ENCODE data around the gene SHROOM4.

SHROOM4 gene

GRCh38 chrX:50635817-50636365 is 178.1 kb downstream of the SHROOM4 start:
- no peaks in the 10 kb centered on the region for H3K9me3 Mint-ChIP-seq
- CTCF ChIA-PET = no interaction called here

GRCh38 chrX:50635162-50635561 is 178.8 kb downstream of the SHROOM4 start:
- no peak for DNase-seq
- no peaks in the 10 kb centered on the region for H3K36me3 Mint-ChIP-seq
- no peak overlapping the region for H3K4me3 Mint-ChIP-seq
- H3K27me3 Mint-ChIP-seq = no peaks in the 10 kb centered on the region
- H3K27ac Mint-ChIP-seq = no peak overlapping the region
- H3K4me1 Mint-ChIP-seq = no peaks in the 10 kb centered on the region
- CTCF ChIA-PET = no interaction called here
- H3K9me3 Mint-ChIP-seq = no peaks in the 10 kb centered on the region

More at GRCh38 chrX:50635817-50636365, 178.1 kb downstream of the SHROOM4 start:
- no peaks in the 10 kb centered on the region for H3K36me3 Mint-ChIP-seq
- H3K4me1 Mint-ChIP-seq = no peaks in the 10 kb centered on the region
- no peak overlapping the region for H3K27ac Mint-ChIP-seq
- no peaks in the 10 kb centered on the region for H3K27me3 Mint-ChIP-seq
- no peak overlapping the region for H3K4me3 Mint-ChIP-seq
- no peak for DNase-seq

GRCh38 chrX:50629774-50630173 is 184.2 kb downstream of the SHROOM4 start:
- H3K36me3 Mint-ChIP-seq = no peaks in the 10 kb centered on the region
- CTCF ChIA-PET = no interaction called here
- no peaks in the 10 kb centered on the region for H3K4me1 Mint-ChIP-seq
- no peaks in the 10 kb centered on the region for H3K9me3 Mint-ChIP-seq
- H3K4me3 Mint-ChIP-seq = no peak overlapping the region
- DNase-seq = no peak
- H3K27ac Mint-ChIP-seq = no peak overlapping the region
- H3K27me3 Mint-ChIP-seq = no peaks in the 10 kb centered on the region

GRCh38 chrX:50627696-50628095 is 186.3 kb downstream of the SHROOM4 start:
- Mint-ChIP-seq H3K9me3 (no peaks in the 10 kb centered on the region), H3K36me3 (no peaks in the 10 kb centered on the region), H3K27ac (no peak overlapping the region), H3K4me1 (no peaks in the 10 kb centered on the region), H3K4me3 (no peak overlapping the region), H3K27me3 (no peaks in the 10 kb centered on the region)
- CTCF ChIA-PET = no interaction called here
- DNase-seq = no peak

- H3K9me3 Mint-ChIP-seq = no peaks in the 10 kb centered on the region
- CTCF ChIA-PET = no interaction called here
These were observed 187.6 kb downstream of the SHROOM4 start for GRCh38 chrX:50626432-50626831.

GRCh38 chrX:50622751-50623150 is 191.2 kb downstream of the SHROOM4 start:
- Mint-ChIP-seq H3K9me3 (no peaks in the 10 kb centered on the region), H3K4me1 (no peaks in the 10 kb centered on the region), H3K27me3 (no peaks in the 10 kb centered on the region), H3K27ac (no peak overlapping the region), H3K36me3 (no peaks in the 10 kb centered on the region), H3K4me3 (no peak overlapping the region)
- DNase-seq = no peak
- CTCF ChIA-PET = no interaction called here

More at GRCh38 chrX:50626432-50626831, 187.6 kb downstream of the SHROOM4 start:
- no peaks in the 10 kb centered on the region for H3K4me1 Mint-ChIP-seq
- H3K4me3 Mint-ChIP-seq = no peak overlapping the region
- DNase-seq = no peak
- H3K36me3 Mint-ChIP-seq = no peaks in the 10 kb centered on the region
- no peaks in the 10 kb centered on the region for H3K27me3 Mint-ChIP-seq
- no peak overlapping the region for H3K27ac Mint-ChIP-seq

GRCh38 chrX:50618788-50619558 is 195.0 kb downstream of the SHROOM4 start:
- H3K27me3 Mint-ChIP-seq = no peaks in the 10 kb centered on the region
- H3K9me3 Mint-ChIP-seq = no peaks in the 10 kb centered on the region
- no peak overlapping the region for H3K27ac Mint-ChIP-seq
- CTCF ChIA-PET = interaction anchor here (0.5 kb wide), 1 partner anchor 91 kb away, joined by 3 read pairs; no protein-coding TSS in a partner anchor
- no peaks in the 10 kb centered on the region for H3K4me1 Mint-ChIP-seq
- DNase-seq = no peak
- no peak overlapping the region for H3K4me3 Mint-ChIP-seq
- H3K36me3 Mint-ChIP-seq = no peaks in the 10 kb centered on the region

- no peaks in the 10 kb centered on the region for H3K27me3 Mint-ChIP-seq
- H3K27ac Mint-ChIP-seq = no peak overlapping the region
- no peak overlapping the region for H3K4me3 Mint-ChIP-seq
- no peaks in the 10 kb centered on the region for H3K9me3 Mint-ChIP-seq
- H3K4me1 Mint-ChIP-seq = no peaks in the 10 kb centered on the region
- no peaks in the 10 kb centered on the region for H3K36me3 Mint-ChIP-seq
- DNase-seq = no peak
- CTCF ChIA-PET = no interaction called here
These were observed 196.8 kb downstream of the SHROOM4 start for GRCh38 chrX:50617183-50617582.

GRCh38 chrX:50615570-50616158 is 198.3 kb downstream of the SHROOM4 start:
- CTCF ChIA-PET = no interaction called here
- no peaks in the 10 kb centered on the region for H3K9me3 Mint-ChIP-seq
- H3K27ac Mint-ChIP-seq = no peak overlapping the region
- no peaks in the 10 kb centered on the region for H3K36me3 Mint-ChIP-seq
- no peak overlapping the region for H3K4me3 Mint-ChIP-seq
- no peaks in the 10 kb centered on the region for H3K27me3 Mint-ChIP-seq
- no peaks in the 10 kb centered on the region for H3K4me1 Mint-ChIP-seq
- no peak for DNase-seq

GRCh38 chrX:50614460-50614859 is 199.5 kb downstream of the SHROOM4 start:
- no peak overlapping the region for H3K27ac Mint-ChIP-seq
- no peak overlapping the region for H3K4me3 Mint-ChIP-seq
- H3K9me3 Mint-ChIP-seq = no peaks in the 10 kb centered on the region
- DNase-seq = no peak
- no peaks in the 10 kb centered on the region for H3K36me3 Mint-ChIP-seq
- no peaks in the 10 kb centered on the region for H3K4me1 Mint-ChIP-seq
- CTCF ChIA-PET = no interaction called here
- H3K27me3 Mint-ChIP-seq = no peaks in the 10 kb centered on the region

- Mint-ChIP-seq H3K27me3 (no peaks in the 10 kb centered on the region), H3K4me1 (no peaks in the 10 kb centered on the region), H3K4me3 (no peak overlapping the region), H3K36me3 (no peaks in the 10 kb centered on the region), H3K27ac (no peak overlapping the region), H3K9me3 (no peaks in the 10 kb centered on the region)
- CTCF ChIA-PET = no interaction called here
- no peak for DNase-seq
These were observed 200.1 kb downstream of the SHROOM4 start for GRCh38 chrX:50613846-50614245.

- no peaks in the 10 kb centered on the region for H3K9me3 Mint-ChIP-seq
- H3K4me1 Mint-ChIP-seq = no peaks in the 10 kb centered on the region
- no peak for DNase-seq
- H3K4me3 Mint-ChIP-seq = no peak overlapping the region
- H3K27me3 Mint-ChIP-seq = no peaks in the 10 kb centered on the region
- no peaks in the 10 kb centered on the region for H3K36me3 Mint-ChIP-seq
- CTCF ChIA-PET = no interaction called here
- H3K27ac Mint-ChIP-seq = no peak overlapping the region
These were observed 204.2 kb downstream of the SHROOM4 start for GRCh38 chrX:50609796-50610195.

- Mint-ChIP-seq H3K9me3 (no peaks in the 10 kb centered on the region), H3K36me3 (no peaks in the 10 kb centered on the region), H3K27ac (no peak overlapping the region), H3K4me3 (no peak overlapping the region), H3K27me3 (no peaks in the 10 kb centered on the region), H3K4me1 (no peaks in the 10 kb centered on the region)
- CTCF ChIA-PET = no interaction called here
- DNase-seq = no peak
These were observed 207.6 kb downstream of the SHROOM4 start for GRCh38 chrX:50606300-50606950.

- H3K9me3 Mint-ChIP-seq = no peaks in the 10 kb centered on the region
- CTCF ChIA-PET = no interaction called here
- H3K36me3 Mint-ChIP-seq = no peaks in the 10 kb centered on the region
- H3K27me3 Mint-ChIP-seq = no peaks in the 10 kb centered on the region
- H3K27ac Mint-ChIP-seq = no peak overlapping the region
- H3K4me3 Mint-ChIP-seq = no peak overlapping the region
- DNase-seq = no peak
- no peaks in the 10 kb centered on the region for H3K4me1 Mint-ChIP-seq
These were observed 217.9 kb downstream of the SHROOM4 start for GRCh38 chrX:50596056-50596455.

GRCh38 chrX:50594788-50595187 is 219.2 kb downstream of the SHROOM4 start:
- Mint-ChIP-seq H3K9me3 (no peaks in the 10 kb centered on the region), H3K27me3 (no peaks in the 10 kb centered on the region), H3K4me1 (no peaks in the 10 kb centered on the region), H3K4me3 (no peak overlapping the region), H3K36me3 (no peaks in the 10 kb centered on the region), H3K27ac (no peak overlapping the region)
- DNase-seq = no peak
- CTCF ChIA-PET = no interaction called here

Data from activated naive CD4-positive, alpha-beta T cell treated with anti-CD3 and anti-CD28 coated beads, Interleukin-2, amount 10 ng/mL, durations not matched to agents 7 days and 5 days (primary cell).